Measurements from ENCODE around the gene TCF7L1. TPM values are rescaled to one million over a fixed set of nuclear protein-coding genes. Genes with fewer than 3 reads are reported as not detected.
A peak's percentile ranks its signal among the peaks of the same experiment; 100 is the strongest.

TCF7L1 gene
- total RNA-seq, 1 donor from 2014 or later = 62.7 TPM

DNA sequence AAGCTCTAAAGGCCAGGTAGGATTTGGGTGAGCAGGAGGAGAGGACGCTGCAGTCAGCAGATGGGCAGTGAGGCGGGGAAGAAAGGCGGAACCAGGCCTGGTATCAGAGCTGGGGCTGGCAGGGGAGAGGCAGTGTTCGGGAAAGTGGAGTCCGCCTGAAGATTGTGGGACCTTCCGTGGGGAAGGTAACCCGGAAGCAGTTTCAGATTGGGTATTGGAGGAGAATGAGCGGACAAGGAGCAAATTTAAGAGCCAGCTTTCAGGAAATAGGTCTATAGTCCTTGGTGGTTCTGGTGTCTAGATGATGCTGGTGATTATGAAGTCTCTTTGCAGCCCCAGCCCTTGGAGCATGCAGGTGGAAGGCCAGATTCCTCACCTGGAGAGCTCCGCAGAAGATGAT, 51.0 kb downstream of the TCF7L1 start:
- Mint-ChIP-seq H3K36me3 (ENCODE audit: insufficient read depth) (peaks cover 11% of the 10 kb centered on the region), H3K9me3 (ENCODE audit: low read depth) (no peaks in the 10 kb centered on the region), H3K4me3 (ENCODE audit: low read depth) (no peak overlapping the region), H3K4me1 (ENCODE audit: low read depth) (peaks cover 26% of the 10 kb centered on the region), H3K27me3 (no peaks in the 10 kb centered on the region), H3K27ac (no peak overlapping the region)
- DNase-seq (ENCODE audit: low spot score, unreplicated experiment) = no peak
- TF ChIP-seq, protein P1, sequence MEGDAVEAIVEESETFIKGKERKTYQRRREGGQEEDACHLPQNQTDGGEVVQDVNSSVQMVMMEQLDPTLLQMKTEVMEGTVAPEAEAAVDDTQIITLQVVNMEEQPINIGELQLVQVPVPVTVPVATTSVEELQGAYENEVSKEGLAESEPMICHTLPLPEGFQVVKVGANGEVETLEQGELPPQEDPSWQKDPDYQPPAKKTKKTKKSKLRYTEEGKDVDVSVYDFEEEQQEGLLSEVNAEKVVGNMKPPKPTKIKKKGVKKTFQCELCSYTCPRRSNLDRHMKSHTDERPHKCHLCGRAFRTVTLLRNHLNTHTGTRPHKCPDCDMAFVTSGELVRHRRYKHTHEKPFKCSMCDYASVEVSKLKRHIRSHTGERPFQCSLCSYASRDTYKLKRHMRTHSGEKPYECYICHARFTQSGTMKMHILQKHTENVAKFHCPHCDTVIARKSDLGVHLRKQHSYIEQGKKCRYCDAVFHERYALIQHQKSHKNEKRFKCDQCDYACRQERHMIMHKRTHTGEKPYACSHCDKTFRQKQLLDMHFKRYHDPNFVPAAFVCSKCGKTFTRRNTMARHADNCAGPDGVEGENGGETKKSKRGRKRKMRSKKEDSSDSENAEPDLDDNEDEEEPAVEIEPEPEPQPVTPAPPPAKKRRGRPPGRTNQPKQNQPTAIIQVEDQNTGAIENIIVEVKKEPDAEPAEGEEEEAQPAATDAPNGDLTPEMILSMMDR (IDR thresholded peaks at IDR 0.05; ENCODE audit: unreplicated experiment) = no peak

DNA sequence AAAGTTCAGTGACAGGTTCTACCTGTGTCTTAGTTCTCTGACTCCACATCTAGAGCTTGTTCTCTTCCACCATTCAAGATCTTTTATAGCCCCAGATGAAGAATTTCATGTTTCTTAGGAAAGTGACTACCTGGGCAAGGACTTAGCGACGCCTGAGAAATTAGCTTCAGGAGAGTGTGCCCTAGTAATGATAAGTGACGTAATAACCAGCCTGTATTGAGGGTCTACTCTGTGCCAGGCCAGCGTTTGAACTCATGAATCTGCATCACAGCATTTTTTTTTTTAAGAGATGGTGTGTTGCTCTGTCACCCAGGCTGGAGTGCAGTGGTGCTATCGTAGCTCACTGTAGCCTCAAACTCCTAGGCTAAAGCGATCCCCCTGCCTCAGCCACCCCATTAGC, 51.8 kb downstream of the TCF7L1 start:
- DNase-seq (ENCODE audit: low spot score, unreplicated experiment) = no peak
- H3K4me1 Mint-ChIP-seq (ENCODE audit: low read depth) = peaks cover 26% of the 10 kb centered on the region
- no peaks in the 10 kb centered on the region for H3K9me3 Mint-ChIP-seq (ENCODE audit: low read depth)
- no peaks in the 10 kb centered on the region for H3K27me3 Mint-ChIP-seq
- no peak overlapping the region for H3K4me3 Mint-ChIP-seq (ENCODE audit: low read depth)
- H3K27ac Mint-ChIP-seq = no peak overlapping the region
- peaks cover 11% of the 10 kb centered on the region for H3K36me3 Mint-ChIP-seq (ENCODE audit: insufficient read depth)
- TF ChIP-seq, protein P1 (IDR thresholded peaks at IDR 0.05; ENCODE audit: unreplicated experiment) = no peak

DNA sequence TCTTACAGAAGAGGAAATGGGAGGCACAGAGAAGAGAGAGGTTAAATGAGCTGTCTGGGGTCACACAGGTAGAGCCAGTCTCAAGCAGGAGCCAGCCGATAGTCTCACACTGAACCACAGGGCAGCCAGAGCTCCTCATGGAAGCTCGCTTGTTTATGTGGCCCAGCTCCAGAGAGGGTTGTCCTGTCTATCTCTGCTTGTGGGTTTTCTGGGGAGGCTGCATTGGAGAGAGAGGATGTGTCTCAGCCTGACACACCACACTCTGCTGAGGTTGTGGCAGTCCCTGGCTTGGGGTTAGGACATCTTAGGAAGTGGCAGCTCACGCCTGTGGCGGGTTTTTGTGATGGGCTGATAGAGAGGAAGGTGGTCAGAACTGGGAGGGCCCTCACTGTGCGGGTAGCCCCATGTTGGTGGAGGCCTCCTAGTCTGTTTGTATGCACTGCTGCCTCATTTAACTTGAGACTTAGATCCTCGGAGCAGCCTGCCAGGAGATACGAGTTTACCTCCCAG, 52.3 kb downstream of the TCF7L1 start:
- H3K4me1 Mint-ChIP-seq (ENCODE audit: low read depth) = peaks cover 25% of the 10 kb centered on the region
- TF ChIP-seq, protein P1 (IDR thresholded peaks at IDR 0.05; ENCODE audit: unreplicated experiment) = no peak

DNA sequence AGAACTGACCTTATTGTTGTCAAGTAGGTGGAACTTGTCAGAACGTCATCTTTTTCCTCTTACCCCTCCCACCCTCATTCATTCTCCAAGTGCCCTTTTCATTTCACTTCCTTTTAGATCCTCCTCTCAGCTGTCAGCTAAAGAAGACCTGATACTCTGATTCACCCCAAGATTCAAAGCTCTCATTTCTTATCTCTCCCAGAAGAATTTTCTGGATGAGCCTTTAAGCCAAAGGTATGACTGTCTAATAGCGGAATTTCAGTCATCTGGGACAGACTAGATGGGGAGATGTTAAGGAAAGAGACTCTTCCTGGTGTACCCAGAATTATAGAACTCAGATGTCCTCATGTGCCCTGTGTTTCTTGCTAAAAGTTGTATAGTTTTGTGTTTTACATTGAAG, 53.9 kb downstream of the TCF7L1 start:
- TF ChIP-seq, protein P1 (IDR thresholded peaks at IDR 0.05; ENCODE audit: unreplicated experiment) = no peak
- Mint-ChIP-seq H3K36me3 (ENCODE audit: insufficient read depth) (peaks cover 11% of the 10 kb centered on the region), H3K27me3 (no peaks in the 10 kb centered on the region), H3K9me3 (ENCODE audit: low read depth) (no peaks in the 10 kb centered on the region), H3K4me1 (ENCODE audit: low read depth) (peaks cover 18% of the 10 kb centered on the region), H3K27ac (peak overlapping the region; percentile 23), H3K4me3 (ENCODE audit: low read depth) (no peak overlapping the region)
- no peak for DNase-seq (ENCODE audit: low spot score, unreplicated experiment)

More for the DNA sequence above, 52.3 kb downstream of the TCF7L1 start:
- H3K27ac Mint-ChIP-seq = no peak overlapping the region
- no peaks in the 10 kb centered on the region for H3K27me3 Mint-ChIP-seq
- DNase-seq (ENCODE audit: low spot score, unreplicated experiment) = no peak
- H3K9me3 Mint-ChIP-seq (ENCODE audit: low read depth) = no peaks in the 10 kb centered on the region
- no peak overlapping the region for H3K4me3 Mint-ChIP-seq (ENCODE audit: low read depth)
- H3K36me3 Mint-ChIP-seq (ENCODE audit: insufficient read depth) = peaks cover 11% of the 10 kb centered on the region

DNA sequence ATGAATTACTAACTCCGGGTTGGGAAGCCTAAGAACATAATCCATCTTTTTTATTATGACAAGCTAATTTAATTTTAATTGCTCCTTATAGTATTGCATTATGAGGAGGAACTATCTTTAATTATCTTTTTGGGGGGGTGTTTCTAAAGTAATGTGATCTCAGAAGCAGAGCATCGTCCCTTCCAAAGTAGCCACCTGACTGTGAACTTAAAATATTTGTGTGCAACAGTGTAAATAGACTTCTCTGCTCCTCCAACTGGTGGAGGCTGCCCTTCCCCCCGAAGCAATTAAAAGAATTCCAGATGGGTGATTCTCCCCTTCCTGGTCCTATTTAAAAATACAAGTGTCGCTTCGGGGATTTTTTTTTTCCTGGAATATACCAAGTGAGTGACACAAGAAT, 55.7 kb downstream of the TCF7L1 start:
- H3K9me3 Mint-ChIP-seq (ENCODE audit: low read depth) = no peaks in the 10 kb centered on the region
- H3K36me3 Mint-ChIP-seq (ENCODE audit: insufficient read depth) = peaks cover 13% of the 10 kb centered on the region
- TF ChIP-seq, protein P1 (IDR thresholded peaks at IDR 0.05; ENCODE audit: unreplicated experiment) = no peak
- no peak overlapping the region for H3K27ac Mint-ChIP-seq
- H3K4me1 Mint-ChIP-seq (ENCODE audit: low read depth) = peaks cover 18% of the 10 kb centered on the region
- H3K27me3 Mint-ChIP-seq = no peaks in the 10 kb centered on the region
- no peak for DNase-seq (ENCODE audit: low spot score, unreplicated experiment)
- H3K4me3 Mint-ChIP-seq (ENCODE audit: low read depth) = no peak overlapping the region

All from progenitor cell of endocrine pancreas (in vitro differentiated cells).